HEK293T (cell line): Measurements from ENCODE around the gene RNF19B.

Experiments
- ELF4 ChIP-seq: fragments of 450-650 bp; IDR thresholded peaks from 2 replicates; pipeline ENCODE4 v1.6.1; 2017; ENCODE audit warnings: antibody characterized with exemption
- HDGF ChIP-seq: fragments of 450-650 bp; IDR thresholded peaks from 2 replicates; pipeline ENCODE4 v1.6.1; 2017; ENCODE audit warnings: antibody characterized with exemption, borderline replicate concordance
- LEF1 ChIP-seq: fragments of 450-650 bp; IDR thresholded peaks from 2 replicates; pipeline ENCODE4 v1.6.1; 2017; ENCODE audit warnings: mild to moderate bottlenecking, borderline replicate concordance
- TARDBP ChIP-seq: fragments of 450-650 bp; IDR thresholded peaks from 2 replicates; pipeline ENCODE4 v1.6.1; 2016

GRCh38 chr1:32928285-32928684 lies 36.3 kb downstream of the RNF19B start:
- TF ChIP-seq ELF4 (no peak), TARDBP (no peak), HDGF (no peak), LEF1 (no peak)
